Erythroblast (primary cell): ENCODE measurements around the gene FMNL3.

ENCODE experiments used
- DNase-seq, 2 experiments: peaks; one replicate each; lab custom pipeline; 2025; lab: John Stamatoyannopoulos, UW
- GATA1 ChIP-seq: IDR thresholded peaks from 2 replicates; pipeline ENCODE4 v1.6.1; 2011; ENCODE audit warnings: low read depth, mild to moderate bottlenecking, control low read depth, low read length, moderate library complexity
- POLR2A ChIP-seq: IDR thresholded peaks from 2 replicates; pipeline ENCODE4 v1.6.1; 2011; ENCODE audit warnings: mild to moderate bottlenecking, low read length

Gene FMNL3

DNA sequence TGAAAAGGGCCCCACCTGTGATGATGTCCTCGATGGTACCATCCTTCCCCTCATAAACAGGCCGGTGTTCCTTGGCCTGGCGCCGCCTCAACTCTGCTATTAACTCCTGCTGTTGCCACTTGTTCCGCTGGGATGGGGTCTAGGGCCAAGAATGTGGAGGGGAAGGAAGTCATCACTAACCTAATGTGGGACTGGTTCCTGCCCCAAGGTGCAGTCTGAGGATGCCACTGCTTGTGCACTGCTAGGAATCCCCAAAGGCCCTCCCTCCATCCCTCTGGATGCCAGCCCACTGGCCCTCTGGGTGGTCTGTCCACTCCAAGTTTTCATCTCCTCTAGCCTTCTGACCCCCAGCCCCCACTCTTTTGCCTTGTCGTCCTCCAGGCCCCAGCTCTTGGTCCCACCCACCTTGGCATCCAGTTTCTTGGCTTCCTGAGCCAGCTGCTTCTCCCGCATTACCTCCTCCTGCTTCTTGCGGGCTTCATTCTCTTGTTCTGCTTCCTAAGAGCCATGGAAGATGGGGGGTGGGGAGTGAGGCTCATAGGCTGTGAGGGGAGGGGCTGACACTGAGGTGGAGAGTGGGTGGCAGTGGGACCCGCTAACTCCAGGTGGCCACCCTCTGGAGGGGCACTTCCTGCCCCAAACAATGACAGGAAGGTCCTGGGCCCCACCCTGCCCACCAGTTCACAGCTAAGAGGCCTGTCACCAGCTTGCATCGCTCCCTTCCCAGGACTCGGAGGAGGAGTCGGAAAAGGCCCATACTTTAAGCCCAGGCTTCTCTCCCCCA lies 60.1 kb downstream of the FMNL3 start:
- TF ChIP-seq GATA1, result no peak
- TF ChIP-seq POLR2A, result no peak
- DNase-seq, result no peak

GRCh38 chr12:49646331-49646830 lies 60.8 kb downstream of the FMNL3 start:
- peak in 1 of 2 experiments; percentile 12 for DNase-seq
- TF ChIP-seq POLR2A, result no peak
- TF ChIP-seq GATA1, result no peak

GRCh38 chr12:49645146-49646039 lies 61.8 kb downstream of the FMNL3 start:
- peak; percentile 38 to 46 for DNase-seq
- TF ChIP-seq GATA1, result no peak
- TF ChIP-seq POLR2A, result no peak

DNA sequence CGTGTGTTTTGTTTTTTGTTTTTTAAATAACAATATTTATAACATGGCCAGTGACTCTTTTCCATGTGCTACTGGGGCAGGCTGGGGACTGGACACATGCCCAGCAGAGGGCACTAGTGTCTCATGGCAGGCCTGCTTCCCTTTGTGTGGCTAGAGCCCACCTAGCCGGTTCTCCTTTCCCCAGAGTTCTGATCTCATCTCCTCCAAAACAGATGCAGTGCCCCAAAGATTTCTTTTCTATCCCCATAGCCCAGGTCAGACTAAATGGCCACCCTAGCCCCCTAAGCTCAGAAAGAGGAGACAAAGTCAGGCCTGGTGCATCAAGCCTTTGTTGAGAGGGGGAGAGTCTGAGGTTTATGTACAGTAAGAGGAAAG lies 62.6 kb downstream of the FMNL3 start:
- DNase-seq, result peak; percentile 77 to 89
- TF ChIP-seq GATA1, result no peak
- no peak for TF ChIP-seq POLR2A

GRCh38 chr12:49643961-49644619 lies 63.1 kb downstream of the FMNL3 start:
- no peak for DNase-seq
- TF ChIP-seq GATA1, result no peak
- no peak for TF ChIP-seq POLR2A

DNA sequence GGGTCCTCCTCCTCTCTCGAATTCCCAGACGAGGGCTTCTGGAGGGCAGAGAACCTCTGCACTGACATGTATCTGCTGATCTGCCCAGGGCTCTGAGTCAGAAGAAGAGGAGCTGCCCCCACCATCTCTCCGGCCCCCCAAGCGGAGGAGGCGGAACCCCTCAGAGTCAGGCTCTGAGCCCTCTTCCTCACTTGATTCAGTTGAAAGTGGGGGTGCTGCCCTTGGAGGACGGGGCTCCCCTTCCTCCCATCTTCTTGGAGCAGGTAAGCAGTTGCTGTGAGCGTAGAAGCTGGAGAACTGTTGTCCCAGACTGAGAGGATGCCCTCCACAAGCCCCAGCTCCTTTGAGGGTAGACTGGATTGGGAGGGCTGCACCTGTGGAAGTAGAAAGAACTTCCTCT lies 64.1 kb downstream of the FMNL3 start:
- no peak for TF ChIP-seq GATA1
- TF ChIP-seq POLR2A, result no peak
- no peak for DNase-seq

- TF ChIP-seq POLR2A, result no peak
- TF ChIP-seq GATA1, result no peak
Observed at GRCh38 chr12:49642370-49642802, 64.8 kb downstream of the FMNL3 start.

DNA sequence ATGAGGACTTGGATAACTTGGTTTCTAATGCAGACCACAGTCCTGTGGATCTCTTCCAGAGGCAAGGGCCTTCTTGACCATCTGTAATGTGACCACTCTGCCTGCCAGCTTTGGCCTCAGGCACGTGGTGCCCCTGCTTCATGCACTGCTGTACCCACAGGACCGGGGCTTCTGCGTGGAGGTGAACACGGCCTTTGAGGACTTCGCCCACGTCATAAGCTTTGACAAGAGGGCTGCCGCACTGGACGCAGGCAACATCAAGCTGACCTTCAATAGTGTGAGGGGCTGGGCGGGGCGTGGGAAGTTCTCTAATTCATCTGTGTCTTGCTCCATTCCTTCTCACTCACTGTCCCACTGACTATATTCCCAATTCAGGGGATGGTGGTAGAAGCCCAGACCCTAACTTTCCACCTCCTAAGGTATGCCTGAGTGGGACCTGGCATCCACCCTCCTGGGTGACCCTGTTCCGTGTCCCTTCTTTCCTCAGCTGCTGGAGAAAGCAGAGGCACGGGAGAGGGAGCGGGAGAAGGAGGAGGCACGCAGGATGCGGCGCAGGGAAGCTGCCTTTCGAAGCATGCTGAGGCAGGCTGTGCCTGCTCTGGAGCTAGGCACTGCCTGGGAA lies 65.3 kb downstream of the FMNL3 start:
- TF ChIP-seq GATA1 (no peak), POLR2A (no peak)
- DNase-seq, result no peak

More at GRCh38 chr12:49642370-49642802, 64.8 kb downstream of the FMNL3 start:
- DNase-seq, result no peak

GRCh38 chr12:49636979-49637755 lies 70.0 kb downstream of the FMNL3 start:
- no peak for TF ChIP-seq GATA1
- TF ChIP-seq POLR2A, result no peak

DNA sequence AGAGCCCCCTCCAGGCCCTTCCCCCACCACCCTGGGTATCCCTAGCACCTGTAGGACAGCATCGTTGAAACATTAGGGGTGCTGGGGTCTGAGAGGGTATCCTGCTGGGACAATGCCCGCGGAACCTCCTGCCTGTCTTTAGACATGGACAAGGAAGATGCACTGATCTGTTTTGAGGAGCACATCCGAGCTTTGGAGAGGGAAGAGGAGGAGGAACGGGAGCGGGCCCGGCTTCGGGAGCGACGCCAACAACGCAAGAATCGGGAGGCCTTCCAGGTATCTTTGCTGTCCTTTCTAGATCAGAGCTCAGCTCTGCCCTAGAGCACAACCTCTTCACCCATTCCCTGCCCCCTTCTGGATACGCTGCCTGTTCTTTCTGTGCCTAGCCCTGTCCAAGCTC lies 70.6 kb downstream of the FMNL3 start:
- no peak for DNase-seq
- no peak for TF ChIP-seq POLR2A
- no peak for TF ChIP-seq GATA1

More at GRCh38 chr12:49636979-49637755, 70.0 kb downstream of the FMNL3 start:
- DNase-seq, result peak; percentile 73 to 77

- no peak for DNase-seq
- TF ChIP-seq POLR2A (no peak), GATA1 (no peak)
Observed at GRCh38 chr12:49635656-49636055, 71.5 kb downstream of the FMNL3 start.

DNA sequence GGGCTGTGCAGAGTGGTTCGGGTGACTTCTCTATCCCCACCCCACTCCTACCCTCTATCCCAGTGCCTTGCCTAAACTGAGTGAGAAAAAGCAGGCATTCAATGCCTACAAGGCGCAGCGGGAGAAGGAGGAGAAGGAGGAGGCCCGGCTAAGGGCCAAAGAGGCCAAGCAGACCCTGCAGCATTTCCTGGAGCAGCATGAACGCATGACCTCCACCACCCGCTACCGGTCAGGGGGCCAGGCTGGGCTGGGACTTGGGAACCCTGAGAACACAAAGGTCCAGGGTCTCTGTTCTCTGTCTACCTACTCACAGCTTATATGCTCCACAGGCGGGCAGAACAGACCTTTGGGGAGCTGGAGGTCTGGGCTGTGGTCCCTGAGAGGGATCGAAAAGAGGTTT lies 72.2 kb downstream of the FMNL3 start:
- no peak for DNase-seq
- TF ChIP-seq GATA1, result no peak
- TF ChIP-seq POLR2A, result no peak
